ENCODE data around the gene LCE5A. TPM values are rescaled to one million over a fixed set of nuclear protein-coding genes. Genes with fewer than 3 reads are reported as not detected.

The LCE5A gene
- polyA plus RNA-seq, 1 donor (not counting 4 experiments of a cell fraction or from before 2014, with no cell fraction given), result not detected

- no peaks in the 10 kb centered on the region for H3K9me1 ChIP-seq (ENCODE audit: control insufficient read depth, extremely low read depth, insufficient read depth, low read length)
- H3K79me2 ChIP-seq (ENCODE audit: control insufficient read depth, insufficient read depth, low read length), result no peaks in the 10 kb centered on the region
- dilution Hi-C loops (cut with MboI; ENCODE audit: extremely low pct_ligation_motif_present, low sequenced_read_pairs), result no loop called here
- H3K9me3 ChIP-seq (ENCODE audit: control insufficient read depth, low read depth, low read length), result no peaks in the 10 kb centered on the region
- no peak overlapping the region for H3K27ac ChIP-seq (ENCODE audit: control insufficient read depth, insufficient read depth, low read length)
- H2AFZ ChIP-seq (ENCODE audit: control insufficient read depth, low read length), result no peak overlapping the region
- no peak overlapping the region for H3K4me2 ChIP-seq (ENCODE audit: control insufficient read depth, extremely low read depth, insufficient read depth, low read depth, low read length)
- H3K9ac ChIP-seq (ENCODE audit: control insufficient read depth, extremely low read depth, insufficient read depth, low read length), result no peak overlapping the region
- no peak for DNase-seq (ENCODE audit: low read depth, low spot score)
- no peak for TF ChIP-seq EZH2 (IDR thresholded peaks at IDR 0.05; ENCODE audit: low read length)
- no peak for TF ChIP-seq CTCF (optimal IDR thresholded peaks at IDR 0.05 in 1 of 3, IDR thresholded peaks at IDR 0.05 in 1 of 3, conservative IDR thresholded peaks at IDR 0.05 in 1 of 3; ENCODE audit: extremely low read depth in 1 of 3, insufficient read depth in 2 of 3, low read length in 3 of 3)
- H3K4me1 ChIP-seq (ENCODE audit: control insufficient read depth, extremely low read depth, insufficient read depth, low read length), result peaks cover 2% of the 10 kb centered on the region
- H3K27me3 ChIP-seq (ENCODE audit: control insufficient read depth, extremely low read depth, insufficient read depth, low read length), result no peaks in the 10 kb centered on the region
- H3K36me3 ChIP-seq (ENCODE audit: control insufficient read depth in 2 of 2, extremely low read depth in 1 of 2, insufficient read depth in 2 of 2, low read length in 2 of 2), result no peaks in the 10 kb centered on the region
- no peak overlapping the region for H3K4me3 ChIP-seq (ENCODE audit: control insufficient read depth in 2 of 3, extremely low read depth in 1 of 3, insufficient read depth in 2 of 3, low read depth in 1 of 3, low read length in 3 of 3)
- peak; percentile 43 for FAIRE-seq
- no peaks in the 10 kb centered on the region for H4K20me1 ChIP-seq (ENCODE audit: control insufficient read depth, extremely low read depth, insufficient read depth, low read length)
Measured at GRCh38 chr1:152525080-152525641, 14.6 kb downstream of the LCE5A start.

GRCh38 chr1:152533327-152533938, 22.8 kb downstream of the LCE5A start:
- H3K9ac ChIP-seq (ENCODE audit: control insufficient read depth, extremely low read depth, insufficient read depth, low read length), result no peak overlapping the region
- no peaks in the 10 kb centered on the region for H4K20me1 ChIP-seq (ENCODE audit: control insufficient read depth, extremely low read depth, insufficient read depth, low read length)
- H3K27ac ChIP-seq (ENCODE audit: control insufficient read depth, insufficient read depth, low read length), result no peak overlapping the region
- H3K4me3 ChIP-seq (ENCODE audit: control insufficient read depth in 2 of 3, extremely low read depth in 1 of 3, insufficient read depth in 2 of 3, low read depth in 1 of 3, low read length in 3 of 3), result no peak overlapping the region
- no peaks in the 10 kb centered on the region for H3K9me3 ChIP-seq (ENCODE audit: control insufficient read depth, low read depth, low read length)
- peak; percentile 85 to 88 (median 88) for TF ChIP-seq CTCF (optimal IDR thresholded peaks at IDR 0.05 in 1 of 3, IDR thresholded peaks at IDR 0.05 in 1 of 3, conservative IDR thresholded peaks at IDR 0.05 in 1 of 3; ENCODE audit: extremely low read depth in 1 of 3, insufficient read depth in 2 of 3, low read length in 3 of 3)
- TF ChIP-seq EZH2 (IDR thresholded peaks at IDR 0.05; ENCODE audit: low read length), result no peak
- no peaks in the 10 kb centered on the region for H3K9me1 ChIP-seq (ENCODE audit: control insufficient read depth, extremely low read depth, insufficient read depth, low read length)
- FAIRE-seq, result peak; percentile 95
- no peak overlapping the region for H3K4me2 ChIP-seq (ENCODE audit: control insufficient read depth, extremely low read depth, insufficient read depth, low read depth, low read length)
- H3K27me3 ChIP-seq (ENCODE audit: control insufficient read depth, extremely low read depth, insufficient read depth, low read length), result no peaks in the 10 kb centered on the region
- no peaks in the 10 kb centered on the region for H3K4me1 ChIP-seq (ENCODE audit: control insufficient read depth, extremely low read depth, insufficient read depth, low read length)
- H3K79me2 ChIP-seq (ENCODE audit: control insufficient read depth, insufficient read depth, low read length), result no peaks in the 10 kb centered on the region
- no peaks in the 10 kb centered on the region for H3K36me3 ChIP-seq (ENCODE audit: control insufficient read depth in 2 of 2, extremely low read depth in 1 of 2, insufficient read depth in 2 of 2, low read length in 2 of 2)
- dilution Hi-C loops (cut with MboI; ENCODE audit: extremely low pct_ligation_motif_present, low sequenced_read_pairs), result no loop called here
- DNase-seq (ENCODE audit: low read depth, low spot score), result peak; percentile 28
- no peak overlapping the region for H2AFZ ChIP-seq (ENCODE audit: control insufficient read depth, low read length)
